CD4-positive, alpha-beta T cell treated with Interleukin-4 for 4 hours (primary cell): ENCODE measurements around the gene GDI2.

Experiments
- DNase-seq: peaks from one replicate; pipeline ENCODE4 v3.0.0-alpha.2; 2020

The GDI2 gene

GRCh38 chr10:5738427-5738826 lies 74.8 kb downstream of the GDI2 start:
- DNase-seq = no peak

GRCh38 chr10:5737352-5737751 lies 75.9 kb downstream of the GDI2 start:
- no peak for DNase-seq

DNA sequence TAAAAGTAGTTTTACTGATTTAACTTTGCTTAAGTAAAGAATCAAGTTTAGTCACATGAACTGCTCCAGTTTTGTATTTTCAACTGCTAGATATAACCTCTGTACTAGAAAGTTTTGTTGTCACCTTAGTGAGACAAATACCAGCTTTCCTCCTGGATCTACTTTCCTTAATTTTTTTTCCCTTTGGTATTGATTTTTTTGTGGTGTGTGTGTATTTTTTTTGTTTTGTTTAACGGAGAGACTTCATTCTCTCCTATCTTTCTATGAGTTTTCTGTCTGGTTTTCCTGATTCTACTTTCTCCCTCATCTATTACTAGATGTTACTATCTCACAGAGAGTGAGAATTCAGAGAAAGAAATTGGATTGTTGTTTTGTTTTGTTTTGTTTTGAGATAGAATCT lies 76.6 kb downstream of the GDI2 start:
- DNase-seq = no peak

DNA sequence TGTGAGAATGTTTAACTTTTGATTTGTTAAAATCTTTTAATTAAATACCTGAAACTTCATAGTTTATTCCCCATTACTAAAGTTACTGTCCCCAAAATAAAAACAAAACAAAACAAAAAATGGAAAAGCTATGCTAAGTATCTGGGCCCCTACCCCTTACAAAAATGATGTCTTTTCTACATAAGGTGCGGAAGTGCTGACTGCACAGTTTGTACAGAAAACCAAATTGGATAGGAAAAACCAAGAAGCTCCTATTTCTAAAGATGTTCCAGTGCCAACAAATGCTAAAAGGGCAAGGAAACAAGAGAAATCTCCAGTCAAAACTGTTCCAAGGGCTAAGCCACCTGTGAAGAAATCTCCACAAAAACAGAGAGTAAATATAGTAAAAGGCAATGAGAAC lies 78.1 kb downstream of the GDI2 start:
- no peak for DNase-seq

GRCh38 chr10:5732141-5732540 lies 81.1 kb downstream of the GDI2 start:
- no peak for DNase-seq

DNA sequence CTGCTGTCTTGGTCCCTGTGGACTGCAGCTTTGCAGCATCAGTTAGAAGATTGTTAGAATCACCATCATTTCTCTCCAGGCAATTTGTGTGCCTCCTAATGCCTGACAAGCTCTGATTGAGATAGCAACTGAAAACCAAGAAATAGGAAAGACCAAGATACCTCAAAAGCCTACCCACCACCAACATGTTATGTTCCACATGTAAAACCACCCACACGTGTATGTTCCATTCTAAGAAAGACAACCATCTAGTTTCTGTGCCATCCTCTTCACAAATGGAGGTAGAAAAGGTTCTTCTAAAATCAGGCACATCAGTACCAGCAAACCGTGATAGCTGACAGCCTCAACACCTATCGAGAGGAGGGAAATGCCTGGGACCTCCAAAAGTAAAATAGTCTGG lies 81.7 kb downstream of the GDI2 start:
- no peak for DNase-seq

- no peak for DNase-seq
Measured at GRCh38 chr10:5730766-5731165, 82.5 kb downstream of the GDI2 start.

DNA sequence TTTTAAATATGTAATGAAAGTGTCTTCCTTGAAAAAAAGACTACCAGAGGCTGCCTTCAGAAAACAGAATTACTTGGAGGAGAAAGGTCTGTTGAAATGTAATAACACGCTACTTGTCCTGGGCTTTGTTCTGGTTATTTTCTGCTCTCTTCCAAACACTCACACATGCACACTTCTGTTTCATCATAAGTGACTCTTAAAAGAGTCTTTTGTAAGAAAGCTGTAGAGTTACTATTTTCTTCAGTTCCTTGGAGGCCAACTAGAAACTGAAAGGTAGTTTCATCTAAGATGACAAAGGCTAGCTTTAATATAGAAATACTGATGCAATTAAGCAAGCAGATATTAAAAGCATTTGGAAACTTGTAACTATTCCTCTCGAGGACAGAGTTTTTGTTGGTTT lies 89.5 kb downstream of the GDI2 start:
- DNase-seq = no peak

DNA sequence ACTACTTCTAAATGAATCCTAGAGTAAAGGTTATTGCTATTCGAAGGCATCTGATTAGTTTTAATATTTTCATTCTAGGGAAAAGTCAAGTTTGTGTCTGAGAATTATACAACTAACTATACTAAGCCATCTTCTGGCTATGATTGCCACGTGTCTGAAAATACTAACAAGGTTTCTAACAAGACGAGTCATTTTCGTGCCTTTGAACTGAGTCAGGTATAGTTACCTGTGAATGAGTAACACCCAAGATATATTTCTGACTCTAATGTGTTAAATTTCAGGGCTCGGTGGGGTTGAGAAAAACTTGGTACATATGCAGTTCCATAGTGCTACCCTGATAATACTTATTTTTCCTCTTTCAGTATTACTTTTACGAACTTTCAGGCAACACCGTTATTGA lies 93.1 kb downstream of the GDI2 start:
- DNase-seq = no peak

DNA sequence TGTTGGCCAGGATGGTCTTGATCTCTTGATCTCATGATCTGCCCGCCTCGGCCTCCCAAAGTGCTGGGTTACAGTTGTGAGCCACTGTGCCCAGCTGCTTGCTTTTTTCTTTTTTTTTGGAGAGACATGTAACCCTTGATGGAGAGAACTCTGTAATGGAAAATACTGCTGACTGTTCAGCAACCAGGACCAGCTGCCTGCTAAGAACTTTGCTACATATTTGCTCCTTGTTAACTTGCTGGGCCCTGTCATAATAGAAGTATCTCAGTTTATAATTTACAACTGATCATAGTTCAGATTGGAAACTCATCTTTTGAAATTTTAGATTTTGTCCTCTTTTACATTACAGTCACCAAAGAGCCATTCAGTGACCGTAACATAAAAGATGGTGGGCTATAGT lies 93.7 kb downstream of the GDI2 start:
- DNase-seq = no peak
